IMR-90 (cell line): ENCODE data around the gene RGL1.

ENCODE experiments used
- CEBPB ChIP-seq: IDR thresholded peaks from 2 replicates; pipeline ENCODE4 v1.6.1; 2012; ENCODE audit warnings: low read depth, low read length, improper control_type of control experiment
- CHD1 ChIP-seq: IDR thresholded peaks from 2 replicates; pipeline ENCODE4 v1.6.1; 2012; ENCODE audit warnings: low read depth, low read length, improper control_type of control experiment
- CTCF ChIP-seq: conservative IDR thresholded peaks from 2 replicates; pipeline ENCODE4 v1.5.1; 2012; ENCODE audit warnings: mild to moderate bottlenecking, low read depth, low read length, improper control_type of control experiment
- FOS ChIP-seq: fragments of 150-350 bp; IDR thresholded peaks from 2 replicates; pipeline ENCODE4 v1.6.1; 2016; ENCODE audit warnings: low read depth, low read length
- MAFK ChIP-seq: IDR thresholded peaks from 2 replicates; pipeline ENCODE4 v1.6.1; 2012; ENCODE audit warnings: low read depth, low read length, improper control_type of control experiment
- MXI1 ChIP-seq: IDR thresholded peaks from 2 replicates; pipeline ENCODE4 v1.6.1; 2012; ENCODE audit warnings: low read depth, mild to moderate bottlenecking, low read length, moderate library complexity, borderline replicate concordance
- POLR2A ChIP-seq: IDR thresholded peaks from 2 replicates; pipeline ENCODE4 v1.6.1; 2012; ENCODE audit warnings: mild to moderate bottlenecking, low read depth, low read length
- RAD21 ChIP-seq: IDR thresholded peaks from 2 replicates; pipeline ENCODE4 v1.6.1; 2012; ENCODE audit warnings: low read length, improper control_type of control experiment
- RFX5 ChIP-seq: IDR thresholded peaks from 2 replicates; pipeline ENCODE4 v1.8.0; 2012; ENCODE audit warnings: low read depth, mild to moderate bottlenecking, low read length, moderate library complexity
- USF2 ChIP-seq: fragments of 150-350 bp; IDR thresholded peaks from 2 replicates; pipeline ENCODE4 v1.6.1; 2017; ENCODE audit warnings: mild to moderate bottlenecking, antibody characterized with exemption, low read length, low read depth

DNA sequence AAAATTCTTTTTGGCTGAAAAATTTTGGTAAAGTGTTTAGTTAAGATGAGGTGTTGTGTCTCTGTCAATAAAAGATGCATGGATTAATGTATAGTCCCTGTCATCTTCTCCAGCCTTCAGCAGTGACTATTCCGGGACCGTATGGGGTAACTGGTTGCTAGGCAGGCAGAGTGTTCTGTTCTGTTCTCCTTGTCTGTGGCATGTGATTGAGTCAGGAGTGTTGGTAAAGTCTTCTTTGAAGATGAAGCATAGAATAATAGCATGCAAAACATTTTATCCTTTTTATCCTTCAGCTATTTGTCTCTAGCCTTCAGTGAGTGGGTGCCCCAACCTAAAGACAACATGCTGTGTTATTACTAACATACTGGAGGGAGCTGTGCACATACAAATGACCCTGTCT lies 74.6 kb downstream of the RGL1 start:
- TF ChIP-seq CTCF, result no peak
- TF ChIP-seq FOS, result no peak
- TF ChIP-seq CHD1, result no peak
- TF ChIP-seq RAD21, result no peak
- no peak for TF ChIP-seq CEBPB
- no peak for TF ChIP-seq USF2
- no peak for TF ChIP-seq POLR2A
- TF ChIP-seq MXI1, result no peak
- no peak for TF ChIP-seq MAFK
- peak; percentile 82 for TF ChIP-seq RFX5
